A673 (cell line): ENCODE measurements around the gene CPXM1. TPM values are rescaled to one million over a fixed set of nuclear protein-coding genes. Genes with fewer than 3 reads are reported as not detected.

Source experiments
- BruUV-seq: library from RNA; stranded (reverse); fragments of 400-500 nt; replicated peaks from 2 replicates; lab custom pipeline; 2021; lab: Mats Ljungman, UMichigan
- CTCF ChIA-PET: fragments of 300-600 bp; sonication (Branson Sonifier 250); formaldehyde crosslinking; loops from one replicate; lab custom pipeline; 2022; ENCODE audit warnings: antibody characterized with exemption; lab: Charles Lee
- POLR2A ChIA-PET: fragments of 300-600 bp; sonication (Branson Sonifier 250); formaldehyde crosslinking; loops from one replicate; lab custom pipeline; 2022; ENCODE audit warnings: antibody characterized with exemption; ENCODE audit not compliant: low non-redundant PET; lab: Charles Lee
- DNase-seq: peaks from one replicate; pipeline ENCODE4 v3.0.0-alpha.2; 2015; ENCODE audit warnings: low spot score
- H3K27ac ChIP-seq: fragments of 200-600 bp; sonication (generic); 2 replicates; pipeline ENCODE4 v1.5.1; 2016; ENCODE audit warnings: mixed run types, low read depth, mild to moderate bottlenecking, mixed read lengths, antibody characterized with exemption, low read length; ENCODE audit not compliant: poor library complexity, severe bottlenecking
- H3K27me3 ChIP-seq: fragments of 200-600 bp; sonication (generic); replicated peaks from 2 replicates; pipeline ENCODE4 v1.6.1; 2017; ENCODE audit warnings: mixed run types, low read depth, mild to moderate bottlenecking, mixed read lengths, antibody characterized with exemption, low read length; ENCODE audit not compliant: insufficient read depth, poor library complexity
- H3K36me3 ChIP-seq: fragments of 200-600 bp; sonication (generic); 2 replicates; pipeline ENCODE4 v1.6.1; 2016; ENCODE audit warnings: mixed run types, mild to moderate bottlenecking, mixed read lengths, antibody characterized with exemption, low read length; ENCODE audit not compliant: insufficient read depth, poor library complexity, severe bottlenecking
- H3K4me1 ChIP-seq: fragments of 200-600 bp; sonication (generic); 2 replicates; pipeline ENCODE4 v1.6.1; 2017; ENCODE audit warnings: mixed run types, mild to moderate bottlenecking, mixed read lengths, antibody characterized with exemption, low read length; ENCODE audit not compliant: insufficient read depth, poor library complexity, severe bottlenecking
- H3K4me3 ChIP-seq: fragments of 200-600 bp; sonication (generic); 2 replicates; pipeline ENCODE4 v1.5.1; 2016; ENCODE audit warnings: low read depth, mixed run types, mild to moderate bottlenecking, mixed read lengths, low read length; ENCODE audit not compliant: poor library complexity, severe bottlenecking
- H3K9me3 ChIP-seq: fragments of 200-600 bp; sonication (generic); 2 replicates; pipeline ENCODE4 v1.6.1; 2016; ENCODE audit warnings: mixed run types, low read depth, mild to moderate bottlenecking, mixed read lengths, antibody characterized with exemption, low read length; ENCODE audit not compliant: poor library complexity, severe bottlenecking
- CTCF ChIP-seq: fragments of 300-800, 200-600 bp; sonication (generic); conservative IDR thresholded peaks from 2 replicates; pipeline ENCODE4 v1.5.1; 2017; ENCODE audit warnings: low read depth, mild to moderate bottlenecking, antibody characterized with exemption, low read length, moderate library complexity, mixed read lengths
- EZH2 ChIP-seq: fragments of 200-600 bp; sonication (generic); IDR thresholded peaks from 2 replicates; pipeline ENCODE4 v1.6.1; 2017; ENCODE audit warnings: borderline replicate concordance, low read depth, mild to moderate bottlenecking, mixed read lengths, antibody characterized with exemption, low read length; ENCODE audit not compliant: poor library complexity, severe bottlenecking
- intact Hi-C: fragments of 100-400 bp; cut with micrococcal nuclease; formaldehyde crosslinking; loops from one replicate; pipeline ENCODE4 v1.10.0; 2022; ENCODE audit not compliant: unreplicated experiment
- total RNA-seq: library from RNA; stranded (reverse); gene quantifications from 2 replicates; pipeline ENCODE4 v1.2.3, GENCODE V29; 2021

CPXM1 gene
- total RNA-seq, 1 experiment from 2014 or later = 3.8 TPM

- BruUV-seq = no TSS peak
- ChIA-PET POLR2A (no interaction called here), CTCF (no interaction called here)
- Histone ChIP-seq H3K4me3 (no peak overlapping the region), H3K9me3 (no peaks in the 10 kb centered on the region), H3K4me1 (no peaks in the 10 kb centered on the region), H3K27me3 (peaks cover 19% of the 10 kb centered on the region), H3K27ac (no peak overlapping the region), H3K36me3 (no peaks in the 10 kb centered on the region)
- no peak for DNase-seq
- TF ChIP-seq CTCF (no peak), EZH2 (no peak)
- intact Hi-C loops = loop anchor here (10.0 kb wide), 1 partner anchor 250 kb away; no protein-coding TSS in a partner anchor
These were observed 55.1 kb downstream of the CPXM1 start for GRCh38 chr20:2745060-2745910.

Other genes with a start within 250 kb of the CPXM1 start
- gene NOP56, start 148.0 kb downstream of the CPXM1 start, total RNA-seq = 607 and 704 TPM in 2 replicates
- 135 and 146 TPM in 2 replicates for gene IDH3B, start 136.4 kb downstream of the CPXM1 start, total RNA-seq
- gene EBF4, start 107.8 kb downstream of the CPXM1 start, total RNA-seq = 0.52 and 1.2 TPM in 2 replicates
- not detected in 2 replicates for gene C20orf141, start 14.4 kb upstream of the CPXM1 start, total RNA-seq
- gene TMEM239, start 15.7 kb upstream of the CPXM1 start, total RNA-seq = not detected in 2 replicates
- gene PCED1A, start 40.0 kb upstream of the CPXM1 start, total RNA-seq = 32.8 and 42.0 TPM in 2 replicates
- gene VPS16, start 40.1 kb upstream of the CPXM1 start, total RNA-seq = 37.8 and 39.1 TPM in 2 replicates
- 56.9 and 65.6 TPM in 2 replicates for gene PTPRA, start 72.9 kb upstream of the CPXM1 start, total RNA-seq
- gene GNRH2, start 243.0 kb upstream of the CPXM1 start, total RNA-seq = 0.85 and 1.5 TPM in 2 replicates
- 73.4 and 77.7 TPM in 2 replicates for gene MRPS26, start 245.4 kb upstream of the CPXM1 start, total RNA-seq